Lung (tissue), 12 donors: ENCODE results near the gene RIPK3. TPM values are rescaled to one million over a fixed set of nuclear protein-coding genes. Genes with fewer than 3 reads are reported as not detected.

Source experiments
- ATAC-seq: fragments of 200-7000 bp; cut with Tn5 transposase; one replicate; pipeline ENCODE4 v1.9.1; 2020; ENCODE audit warnings: moderate number of reproducible peaks; ENCODE audit not compliant: insufficient read depth, low FRiP score
- DNase-seq, 3 donors: peaks; one replicate each; pipeline ENCODE4 v3.0.0-alpha.2; 2013 to 2017
- H3K27ac ChIP-seq, 2 donors: one replicate each; pipeline ENCODE4 v1.5.1; 2013; ENCODE audit warnings: mild to moderate bottlenecking in 2 of 2, moderate library complexity in 2 of 2, control low read depth in 1 of 2, inconsistent platforms in 1 of 2, low read depth in 1 of 2, low read length in 1 of 2
- H3K27me3 ChIP-seq, 3 donors: one replicate each; pipeline ENCODE4 v1.5.1; 2013; ENCODE audit warnings: low read length in 2 of 3; ENCODE audit not compliant: control insufficient read depth in 3 of 3, insufficient read depth in 3 of 3
- H3K36me3 ChIP-seq, 4 donors: one replicate each; pipeline ENCODE4 v1.5.1; 2013; ENCODE audit warnings: low read length in 4 of 4, mild to moderate bottlenecking in 1 of 4, moderate library complexity in 1 of 4; ENCODE audit not compliant: control insufficient read depth in 4 of 4, insufficient read depth in 4 of 4
- H3K4me1 ChIP-seq, 5 donors: one replicate each; pipeline ENCODE4 v1.5.1; 2013; ENCODE audit warnings: low read length in 5 of 5, mild to moderate bottlenecking in 2 of 5, moderate library complexity in 1 of 5; ENCODE audit not compliant: control insufficient read depth in 5 of 5, insufficient read depth in 5 of 5
- H3K4me3 ChIP-seq: one replicate; pipeline ENCODE4 v1.5.1; 2013; ENCODE audit warnings: mild to moderate bottlenecking, control low read depth, moderate library complexity
- H3K9ac ChIP-seq, 2 donors: one replicate each; pipeline ENCODE4 v1.5.1; 2013; ENCODE audit warnings: low read length in 2 of 2, control low read depth in 1 of 2; ENCODE audit not compliant: insufficient read depth in 1 of 2
- H3K9me3 ChIP-seq, 4 donors: one replicate each; pipeline ENCODE4 v1.5.1; 2013; ENCODE audit warnings: low read length in 3 of 4, mild to moderate bottlenecking in 1 of 4, moderate library complexity in 1 of 4; ENCODE audit not compliant: control insufficient read depth in 4 of 4, insufficient read depth in 3 of 4
- WGBS, 2 donors: extraction: QIAGEN DNeasy Blood & Tissue Kit; methylation state at CpG; one replicate each; pipeline ENCODE4 v1.1.7; 2013; 5-methylcytosine and 5-hydroxymethylcytosine counted together
- polyA plus RNA-seq, 2 donors: library from polyadenylated mRNA; stranded (reverse); fragments of 200-250 nt; gene quantifications; one replicate each; pipeline ENCODE4 v1.2.1, GENCODE V29; 2013
- total RNA-seq, 2 donors: library from RNA; depleted of rRNA in 1 of 2; stranded (reverse); fragments of >200 nt in 1 of 2; gene quantifications; one replicate each; pipeline ENCODE4 v1.2.1, GENCODE V29; 2014 to 2021
- TF ChIP-seq, protein P1 (sequence below): IDR thresholded peaks from 2 replicates; pipeline ENCODE4 v1.5.1; 2012; ENCODE audit warnings: mild to moderate bottlenecking; ENCODE audit errors: control extremely low read depth, extremely low read depth
- donor health status: control.
- donor health status: control.
- donor health status: Bipolar disorder and iron deficiency.
- donor health status: healthy.
- donor health status: DM: yes; HTN: yes; CAD: no.

RIPK3 gene
- total and polyA plus RNA-seq, 4 donors, result 6.4 to 26.0 (median 18.2) TPM

DNA sequence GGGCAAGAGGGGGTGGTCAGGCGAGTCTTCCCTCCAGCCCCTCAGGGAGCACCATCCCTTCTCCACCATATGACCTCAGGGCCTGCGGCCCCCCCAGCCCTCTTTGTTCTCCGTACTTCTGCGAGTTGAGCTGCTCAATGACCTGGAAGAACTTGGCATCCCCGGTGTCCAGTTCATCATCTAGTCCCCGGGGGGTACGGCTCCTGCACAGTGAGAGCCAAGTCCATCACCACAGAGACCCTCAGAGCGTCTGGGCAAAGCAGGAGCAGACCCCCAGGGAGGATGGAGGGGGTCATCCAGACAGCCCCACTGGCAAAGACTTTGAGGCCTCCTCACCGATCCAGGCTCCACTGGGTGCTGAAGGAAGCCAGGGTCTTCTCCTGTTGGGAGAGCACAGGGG, 13.8 kb downstream of the RIPK3 start:
- H3K9me3 ChIP-seq, result no peaks in the 10 kb centered on the region
- no peak overlapping the region for H3K4me3 ChIP-seq
- no peak for DNase-seq
- H3K27ac ChIP-seq, result no peak overlapping the region
- peaks cover 0 to 5% (median 0%) of the 10 kb centered on the region in 3 donors for H3K27me3 ChIP-seq
- peaks cover 0 to 7% (median 0%) of the 10 kb centered on the region in 5 donors for H3K4me1 ChIP-seq
- peaks cover 0 to 5% (median 0%) of the 10 kb centered on the region in 4 donors for H3K36me3 ChIP-seq
- no peak for ATAC-seq
- 86 to 92% methylated on average over 9 of the region's 9 CpGs for WGBS, 2 donors
- TF ChIP-seq, protein P1, sequence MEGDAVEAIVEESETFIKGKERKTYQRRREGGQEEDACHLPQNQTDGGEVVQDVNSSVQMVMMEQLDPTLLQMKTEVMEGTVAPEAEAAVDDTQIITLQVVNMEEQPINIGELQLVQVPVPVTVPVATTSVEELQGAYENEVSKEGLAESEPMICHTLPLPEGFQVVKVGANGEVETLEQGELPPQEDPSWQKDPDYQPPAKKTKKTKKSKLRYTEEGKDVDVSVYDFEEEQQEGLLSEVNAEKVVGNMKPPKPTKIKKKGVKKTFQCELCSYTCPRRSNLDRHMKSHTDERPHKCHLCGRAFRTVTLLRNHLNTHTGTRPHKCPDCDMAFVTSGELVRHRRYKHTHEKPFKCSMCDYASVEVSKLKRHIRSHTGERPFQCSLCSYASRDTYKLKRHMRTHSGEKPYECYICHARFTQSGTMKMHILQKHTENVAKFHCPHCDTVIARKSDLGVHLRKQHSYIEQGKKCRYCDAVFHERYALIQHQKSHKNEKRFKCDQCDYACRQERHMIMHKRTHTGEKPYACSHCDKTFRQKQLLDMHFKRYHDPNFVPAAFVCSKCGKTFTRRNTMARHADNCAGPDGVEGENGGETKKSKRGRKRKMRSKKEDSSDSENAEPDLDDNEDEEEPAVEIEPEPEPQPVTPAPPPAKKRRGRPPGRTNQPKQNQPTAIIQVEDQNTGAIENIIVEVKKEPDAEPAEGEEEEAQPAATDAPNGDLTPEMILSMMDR, result no peak
- H3K9ac ChIP-seq, result no peak overlapping the region

DNA sequence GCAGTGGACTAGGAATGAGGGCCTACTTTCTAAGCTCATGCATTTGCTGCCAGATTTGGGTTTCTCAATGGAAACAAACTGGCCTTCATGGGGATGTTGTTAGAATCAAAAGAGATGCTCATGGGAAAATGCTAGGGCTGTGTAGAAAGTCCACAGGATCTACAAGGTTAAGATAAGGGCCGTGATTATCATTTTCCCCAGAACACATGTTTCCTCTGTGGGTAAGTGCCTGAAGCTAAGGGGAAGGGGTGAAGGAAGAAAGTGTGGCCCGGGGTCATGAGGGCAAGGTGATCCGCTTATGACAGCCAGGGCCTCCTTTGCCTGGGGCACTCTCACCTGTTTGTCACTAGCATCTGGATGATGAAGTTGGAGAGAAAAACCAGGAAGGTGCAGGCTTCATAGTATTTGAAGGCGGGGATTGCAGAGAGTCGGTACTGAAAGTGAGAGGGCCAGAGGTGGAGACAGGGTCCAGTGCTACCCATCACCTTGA, 14.7 kb downstream of the RIPK3 start:
- Histone ChIP-seq H3K27ac (no peak overlapping the region), H3K36me3 (peaks cover 0 to 3% (median 0%) of the 10 kb centered on the region in 4 donors), H3K4me1 (peaks cover 0 to 7% (median 0%) of the 10 kb centered on the region in 5 donors), H3K27me3 (no peaks in the 10 kb centered on the region), H3K9me3 (no peaks in the 10 kb centered on the region), H3K4me3 (no peak overlapping the region), H3K9ac (no peak overlapping the region)
- TF ChIP-seq, protein P1, result no peak
- DNase-seq (no peak), ATAC-seq (no peak)
- 65 to 82% methylated on average over 5 of the region's 5 CpGs for WGBS, 2 donors

DNA sequence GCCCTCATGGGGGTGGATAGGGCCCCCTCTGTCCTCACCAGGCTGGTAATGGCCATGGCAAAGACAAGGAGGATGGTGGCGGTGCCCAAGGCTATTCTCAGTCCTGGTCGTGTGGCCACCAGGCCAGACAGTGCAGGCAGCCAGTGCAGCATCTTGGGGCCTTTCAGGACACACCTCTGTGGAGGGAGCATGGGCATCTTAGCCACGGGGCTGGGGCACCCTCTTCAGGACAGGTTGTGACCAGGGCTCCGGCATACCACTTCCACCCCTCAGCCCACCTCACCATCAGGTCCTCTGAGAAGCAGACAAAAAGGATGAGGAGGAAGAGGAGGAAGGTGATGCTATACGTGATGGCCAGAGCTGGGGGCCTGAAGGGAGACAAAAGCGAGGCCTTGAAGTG, 15.8 kb downstream of the RIPK3 start:
- 83 to 84% methylated on average over 6 of the region's 6 CpGs for whole genome bisulfite sequencing, 2 donors
- DNase-seq, result no peak

More for the DNA sequence above, 15.8 kb downstream of the RIPK3 start:
- TF ChIP-seq, protein P1, result no peak
- ATAC-seq, result no peak
- H3K36me3 ChIP-seq, result peaks cover 0 to 1% (median 0%) of the 10 kb centered on the region in 4 donors
- H3K9me3 ChIP-seq, result no peaks in the 10 kb centered on the region
- H3K27me3 ChIP-seq, result peaks cover 0 to 5% (median 1%) of the 10 kb centered on the region in 3 donors
- no peak overlapping the region for H3K4me3 ChIP-seq
- H3K9ac ChIP-seq, result no peak overlapping the region
- H3K4me1 ChIP-seq, result peaks cover 0 to 7% (median 0%) of the 10 kb centered on the region in 5 donors
- H3K27ac ChIP-seq, result no peak overlapping the region
